GM21390 (cell line): ENCODE measurements around the gene RAB9B.
"Not testable (repeated sequence)": the region's sequence is repeated elsewhere in the genome, so short reads cannot be mapped to it uniquely, and the experiment has no call there.

Experiments used
- ATAC-seq: cut with Tn5 transposase; IDR thresholded peaks from one replicate; pipeline ENCODE4 v1.9.1; 2021; ENCODE audit not compliant: unreplicated experiment

RAB9B gene

GRCh38 chrX:103817101-103817500 lies 15.0 kb downstream of the RAB9B start:
- not testable (repeated sequence) for ATAC-seq

GRCh38 chrX:103811858-103812257 lies 20.2 kb downstream of the RAB9B start:
- no peak for ATAC-seq

GRCh38 chrX:103806862-103807474 lies 25.1 kb downstream of the RAB9B start:
- ATAC-seq: no peak

GRCh38 chrX:103805860-103806259 lies 26.2 kb downstream of the RAB9B start:
- no peak for ATAC-seq

GRCh38 chrX:103800318-103800717 lies 31.7 kb downstream of the RAB9B start:
- ATAC-seq: no peak

- no peak for ATAC-seq
Measured at GRCh38 chrX:103797691-103798090, 34.4 kb downstream of the RAB9B start.

- ATAC-seq: no peak
Measured at GRCh38 chrX:103794119-103794518, 37.9 kb downstream of the RAB9B start.

- no peak for ATAC-seq
Measured at GRCh38 chrX:103793545-103793940, 38.5 kb downstream of the RAB9B start.

GRCh38 chrX:103792916-103793544 lies 39.0 kb downstream of the RAB9B start:
- ATAC-seq: no peak

GRCh38 chrX:103791826-103792485 lies 40.1 kb downstream of the RAB9B start:
- no peak for ATAC-seq

GRCh38 chrX:103791228-103791627 lies 40.8 kb downstream of the RAB9B start:
- ATAC-seq: no peak

- ATAC-seq: peak; percentile 93
Measured at GRCh38 chrX:103789004-103789403, 43.1 kb downstream of the RAB9B start.

GRCh38 chrX:103783971-103784370 lies 48.1 kb downstream of the RAB9B start:
- no peak for ATAC-seq

- no peak for ATAC-seq
Measured at GRCh38 chrX:103783196-103783595, 48.9 kb downstream of the RAB9B start.

GRCh38 chrX:103782640-103783039 lies 49.4 kb downstream of the RAB9B start:
- no peak for ATAC-seq

GRCh38 chrX:103781706-103782105 lies 50.4 kb downstream of the RAB9B start:
- no peak for ATAC-seq

GRCh38 chrX:103781062-103781402 lies 51.0 kb downstream of the RAB9B start:
- ATAC-seq: no peak

- no peak for ATAC-seq
Measured at GRCh38 chrX:103780336-103781061, 51.6 kb downstream of the RAB9B start.

GRCh38 chrX:103779141-103779789 lies 52.8 kb downstream of the RAB9B start:
- ATAC-seq: no peak

GRCh38 chrX:103776546-103776945 lies 55.5 kb downstream of the RAB9B start, which contains the start of gene PLP1:
Gene PLP1, plus strand, starts transcription at chrX:103776840. Its CDS starts 156 bp downstream, at chrX:103776996.
- ATAC-seq: no peak

GRCh38 chrX:103774070-103774642 lies 57.9 kb downstream of the RAB9B start:
- ATAC-seq: no peak
